Measurements from ENCODE around the gene MARCHF4.

MARCHF4 gene
- total RNA-seq = 0 reads per million in 4 donors

DNA sequence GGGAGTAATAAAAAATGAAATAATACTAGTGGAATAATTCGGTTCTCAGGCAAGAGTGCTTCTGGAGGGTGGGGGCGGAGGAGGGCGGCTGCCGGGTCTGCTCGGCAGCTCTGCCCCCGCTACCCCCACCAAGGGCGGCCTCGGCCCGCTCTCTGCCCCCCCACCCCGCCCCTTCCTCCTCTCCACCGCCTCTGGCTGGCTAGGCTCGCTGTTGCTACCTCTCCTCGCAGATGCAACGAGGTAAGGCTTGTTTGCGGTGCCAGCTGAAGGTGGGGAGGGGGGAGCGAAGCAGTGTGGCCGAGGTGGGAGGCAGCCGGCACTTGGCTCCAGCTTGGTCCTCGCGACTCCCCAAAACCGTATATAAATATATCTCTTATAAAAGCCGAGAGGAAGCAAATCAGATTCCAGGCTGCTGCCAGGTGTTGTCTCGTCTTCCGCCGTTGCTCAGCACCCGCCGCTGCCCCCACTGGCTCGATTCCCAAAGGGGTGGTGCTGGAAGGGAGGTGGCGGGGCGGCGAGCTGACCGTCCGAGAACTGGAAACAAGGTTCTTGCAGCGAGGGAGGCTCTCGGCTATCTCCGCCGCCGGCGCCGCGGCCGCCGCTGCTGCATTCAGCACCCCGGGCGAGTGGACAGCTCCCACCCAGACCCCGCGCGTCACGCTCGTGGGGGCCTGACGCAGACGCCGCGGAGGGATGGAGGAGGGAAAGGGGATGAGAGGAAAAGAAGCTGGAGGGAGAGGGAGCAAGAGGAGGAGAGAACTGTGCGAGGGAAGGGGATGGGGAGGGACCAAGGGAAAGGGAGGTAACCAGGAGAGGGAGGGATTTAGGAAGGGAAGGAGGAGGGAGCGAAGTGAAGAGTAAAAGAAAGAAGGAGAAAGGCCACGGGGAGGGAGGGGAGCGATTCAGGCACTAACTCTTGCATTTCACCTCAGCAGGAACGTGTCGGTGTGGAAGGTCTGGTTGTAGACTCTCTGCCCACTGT lies at the start of gene MARCHF4:
TSS of gene MARCHF4 (minus strand) at position 763 of the 982 bp plus-strand sequence. CDS start 2,223 bp downstream, outside the sequence.
- DNase-seq = peak; percentile 23 to 66 (median 48)

- no peak for DNase-seq
These were observed 48.3 kb upstream of the MARCHF4 start for GRCh38 chr2:216420367-216421101.

DNA sequence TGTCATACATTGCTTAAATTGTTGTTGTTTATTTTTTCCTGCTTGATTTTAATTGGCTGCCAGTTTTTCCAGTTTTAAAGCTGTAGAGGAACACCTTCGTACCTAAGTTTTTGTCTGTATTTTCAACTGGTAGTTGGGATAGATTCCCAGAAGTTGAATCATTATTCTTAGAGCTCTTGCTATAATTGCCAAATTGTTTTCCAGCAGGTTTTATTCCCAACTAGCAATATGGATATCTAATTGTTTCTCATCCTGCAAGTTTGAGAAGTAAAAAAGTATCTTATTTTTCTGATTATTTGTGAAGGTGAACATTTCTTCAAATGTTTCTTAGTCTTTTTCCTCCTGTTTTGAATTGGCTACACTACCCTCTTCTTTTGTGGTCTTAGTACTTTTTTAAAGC lies 46.7 kb upstream of the MARCHF4 start:
- no peak for DNase-seq

DNA sequence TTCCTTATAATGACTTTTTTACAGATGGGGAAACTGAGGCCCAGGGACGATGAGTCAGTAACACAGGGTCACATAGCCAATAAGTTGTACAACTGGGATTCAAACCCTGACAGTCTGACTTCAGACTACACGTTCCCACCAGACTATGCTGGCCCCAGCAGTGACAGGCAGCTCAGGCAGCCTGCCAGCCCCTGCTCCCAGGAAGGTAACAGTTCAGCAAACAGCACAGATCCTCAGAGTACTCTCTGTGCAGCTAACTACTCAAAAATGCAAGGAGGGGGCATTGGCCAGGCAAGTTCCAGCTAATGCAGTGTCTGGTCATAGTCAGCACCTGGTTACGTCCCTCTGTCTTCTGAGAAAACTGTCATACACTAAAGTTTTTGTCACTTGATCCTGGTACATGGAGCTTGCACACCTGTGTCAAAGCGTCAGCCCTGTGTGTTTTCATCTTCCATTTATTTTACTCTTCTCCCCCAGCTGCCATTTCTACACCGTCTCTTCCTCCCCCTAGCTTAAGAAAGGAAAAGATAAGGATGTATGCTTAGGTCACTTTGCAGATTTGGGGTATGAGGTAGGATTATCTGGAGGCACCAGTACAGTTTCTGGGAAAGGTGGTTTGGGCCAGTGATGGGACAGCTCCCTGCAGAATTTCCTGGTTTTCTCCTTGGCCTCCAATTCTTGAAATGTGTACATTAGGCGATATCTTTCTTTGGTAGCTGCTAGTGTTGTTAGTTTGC lies 44.5 kb upstream of the MARCHF4 start:
- no peak for DNase-seq

DNA sequence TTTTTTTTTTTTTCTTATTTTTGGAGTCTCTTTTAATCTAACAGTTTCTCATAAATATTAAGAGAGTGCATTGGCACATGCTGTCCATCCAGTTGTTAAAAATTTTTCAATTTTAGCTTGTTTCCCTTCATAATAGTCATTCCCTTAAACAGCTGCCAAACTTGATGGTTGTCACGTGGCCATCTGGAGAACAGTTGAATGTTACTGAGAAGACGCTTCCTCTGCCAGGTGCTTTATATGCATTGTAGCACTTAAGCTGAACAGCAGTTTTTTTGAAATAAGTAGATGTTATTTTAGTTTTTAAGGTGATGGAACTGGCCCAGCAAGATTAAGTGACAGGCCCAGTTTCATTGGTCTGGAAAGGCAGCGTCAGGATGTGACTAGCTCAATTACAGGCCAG lies 43.3 kb upstream of the MARCHF4 start:
- DNase-seq = no peak

- DNase-seq = no peak
These were observed 42.6 kb upstream of the MARCHF4 start for GRCh38 chr2:216414772-216415319.

- DNase-seq = no peak
These were observed 41.6 kb upstream of the MARCHF4 start for GRCh38 chr2:216413882-216414281.

DNA sequence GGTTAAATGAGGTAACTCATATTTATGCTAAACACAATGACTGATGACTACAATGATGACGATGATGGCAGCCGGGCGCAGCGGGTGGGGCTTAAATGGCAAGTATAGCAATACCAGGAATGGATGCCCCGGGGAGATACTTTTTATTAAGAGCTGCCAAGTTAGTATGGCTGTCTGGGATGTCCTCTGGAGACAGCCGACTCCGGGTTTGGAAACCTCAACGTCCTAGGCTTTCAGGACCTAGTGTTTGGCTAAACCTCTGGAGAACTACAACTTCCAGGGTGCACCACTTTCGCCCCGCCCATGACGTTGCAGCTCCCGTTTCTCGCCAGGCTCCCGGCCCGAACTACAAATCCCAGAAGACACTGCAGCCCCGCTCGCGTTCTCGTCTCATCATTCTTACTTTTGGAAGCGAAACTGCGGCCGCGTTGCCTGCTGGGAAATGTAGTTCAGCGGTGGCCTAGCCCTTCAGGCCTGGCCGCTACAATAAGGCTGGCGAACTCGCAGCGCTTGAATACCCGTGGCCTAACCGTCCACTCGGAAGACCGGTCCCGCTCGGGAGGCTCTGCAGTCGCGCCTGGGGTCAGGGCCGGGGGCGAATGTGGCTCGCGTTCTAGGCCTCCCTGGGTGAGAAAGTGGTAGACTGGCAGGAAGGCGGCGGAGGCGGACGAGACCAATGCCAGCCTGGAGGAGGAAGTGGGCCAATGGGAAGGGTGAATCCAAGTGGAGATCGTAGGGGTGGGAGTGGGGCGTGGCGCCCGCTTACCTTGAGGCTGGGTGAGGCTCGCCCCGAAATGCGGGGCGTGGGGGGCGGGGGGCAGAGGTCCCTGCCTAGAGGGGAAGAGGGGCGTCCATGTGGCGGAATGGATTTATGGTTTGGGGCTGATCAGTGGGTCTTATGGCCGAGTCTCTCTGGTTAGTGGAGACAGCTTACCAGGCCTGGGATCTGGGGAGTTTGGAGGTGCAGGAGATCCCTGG lies 40.0 kb upstream of the MARCHF4 start, which contains the start of gene SMARCAL1:
TSS of gene SMARCAL1 (plus strand) at position 463 of the 978 bp plus-strand sequence. CDS start 2,221 bp downstream, outside the sequence.
- peak; percentile 92 to 99 (median 98) for DNase-seq

DNA sequence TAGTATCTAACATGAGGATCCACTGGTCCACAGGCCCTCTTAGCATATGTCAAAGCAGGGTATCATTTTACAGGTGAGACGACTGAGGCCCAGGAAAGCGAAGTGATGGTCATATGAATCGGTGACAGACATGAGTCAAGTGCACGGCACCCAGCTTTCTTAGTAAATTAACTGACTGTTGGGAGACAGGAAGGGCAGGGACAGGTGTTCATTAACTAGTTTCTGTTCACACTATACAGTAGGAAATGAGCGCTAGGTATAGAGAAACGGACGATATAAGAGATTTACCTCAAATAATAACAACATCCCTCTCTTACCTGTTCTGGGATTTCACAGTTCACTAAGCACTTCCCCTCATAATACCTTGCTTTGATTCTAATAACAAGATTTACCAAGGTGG lies 38.3 kb upstream of the MARCHF4 start:
- DNase-seq = no peak

GRCh38 chr2:216408426-216409290 lies 36.4 kb upstream of the MARCHF4 start:
- DNase-seq = no peak

- DNase-seq = no peak
These were observed 34.5 kb upstream of the MARCHF4 start for GRCh38 chr2:216406826-216407225.

DNA sequence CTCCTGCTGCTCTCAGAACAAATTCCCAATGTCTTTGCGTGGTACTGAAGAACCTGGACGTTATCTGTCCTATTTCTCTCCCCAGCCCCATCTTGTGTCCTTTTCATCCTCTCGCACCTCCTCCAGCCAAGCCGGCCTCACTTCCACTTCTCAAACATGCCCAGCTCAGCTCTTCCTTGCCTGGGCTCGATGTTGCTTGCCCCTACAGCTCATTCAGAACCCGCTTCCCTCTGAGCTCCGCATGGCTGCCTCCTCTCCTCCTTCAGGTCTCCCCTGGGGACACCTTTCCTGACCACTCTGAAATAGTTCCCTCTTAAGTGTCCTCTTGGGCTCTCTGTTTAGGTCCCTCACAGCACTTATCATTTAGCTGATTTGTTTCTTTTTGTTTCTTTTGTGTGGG lies 33.3 kb upstream of the MARCHF4 start:
- DNase-seq = no peak

DNA sequence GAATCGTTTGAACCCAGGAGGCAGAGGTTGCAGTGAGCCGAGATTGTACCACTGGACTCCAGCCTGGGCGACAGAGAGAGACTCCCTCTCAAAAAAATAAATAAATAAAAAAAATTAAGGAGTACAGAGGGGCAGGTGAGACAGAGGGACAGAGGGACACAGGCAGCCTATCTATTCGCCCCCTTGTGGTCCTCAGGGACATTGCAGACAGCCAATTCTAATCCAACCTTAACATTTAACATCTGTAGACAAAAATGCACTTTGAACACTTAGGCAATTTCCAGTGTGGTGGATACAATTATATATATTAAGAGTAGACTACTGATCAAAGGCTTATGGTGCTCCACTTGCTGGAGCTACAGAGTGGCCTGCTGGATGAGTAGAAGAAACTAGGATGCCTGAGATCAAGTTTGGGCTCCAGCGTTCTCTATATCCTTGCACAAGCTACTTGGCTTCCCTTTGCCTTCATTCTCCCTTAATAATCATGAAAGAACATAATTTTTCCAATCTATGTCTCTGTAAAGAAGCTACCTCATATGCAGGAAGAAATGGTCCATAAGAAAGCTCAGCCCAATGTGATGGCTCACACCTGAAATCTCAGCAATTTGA lies 31.8 kb upstream of the MARCHF4 start:
- peak in 4 of 5 donors; percentile 16 to 36 (median 24) for DNase-seq

DNA sequence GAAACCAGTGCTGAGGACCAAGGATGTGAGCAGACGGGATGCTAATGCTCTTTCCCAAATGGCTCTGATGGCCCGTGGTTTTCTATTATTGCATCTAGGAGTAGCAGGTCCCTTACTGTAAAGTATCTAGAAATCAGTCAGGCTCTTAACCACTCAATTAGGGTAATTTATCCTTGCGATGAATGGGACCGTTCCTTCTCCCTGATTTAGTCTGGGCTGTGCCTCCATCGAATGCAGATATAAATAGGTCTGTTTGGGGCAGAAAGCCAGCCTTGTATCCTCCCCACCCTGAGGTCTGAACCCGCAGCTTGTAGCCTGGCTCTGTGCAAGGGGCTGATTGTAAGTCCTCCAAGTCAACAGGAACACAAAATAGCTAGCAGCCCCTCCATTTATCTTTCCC lies 30.5 kb upstream of the MARCHF4 start:
- DNase-seq = no peak

- no peak for DNase-seq
These were observed 27.3 kb upstream of the MARCHF4 start for GRCh38 chr2:216399621-216400020.

- no peak for DNase-seq
These were observed 22.6 kb upstream of the MARCHF4 start for GRCh38 chr2:216394881-216395280.

GRCh38 chr2:216392945-216393840 lies 20.9 kb upstream of the MARCHF4 start:
- DNase-seq = no peak

- DNase-seq = no peak
These were observed 19.8 kb upstream of the MARCHF4 start for GRCh38 chr2:216392018-216392562.

All from T-helper 1 cell (primary cell).